Hepatocyte (in vitro differentiated cells): ENCODE data around the gene FGR. TPM values are rescaled to one million over a fixed set of nuclear protein-coding genes. Genes with fewer than 3 reads are reported as not detected.

Source experiments
- DNase-seq: peaks from one replicate; pipeline ENCODE4 v3.0.0-alpha.2; 2016; ENCODE audit warnings: low spot score
- H2AFZ ChIP-seq: fragments of 200-600 bp; sonication (generic); 2 replicates; pipeline ENCODE4 v1.6.0; 2016; ENCODE audit warnings: antibody characterized with exemption, mild to moderate bottlenecking
- H3K27ac ChIP-seq: fragments of 200-600 bp; sonication (generic); 2 replicates; pipeline ENCODE4 v1.5.1; 2016; ENCODE audit warnings: mild to moderate bottlenecking
- H3K27me3 ChIP-seq: fragments of 200-600 bp; sonication (generic); 2 replicates; pipeline ENCODE4 v1.6.1; 2016
- H3K36me3 ChIP-seq: fragments of 200-600 bp; sonication (generic); replicated peaks from 2 replicates; pipeline ENCODE4 v1.5.1; 2016; ENCODE audit warnings: low read depth; ENCODE audit not compliant: insufficient read depth
- H3K4me1 ChIP-seq: fragments of 200-600 bp; sonication (generic); 2 replicates; pipeline ENCODE4 v1.5.1; 2016; ENCODE audit warnings: mild to moderate bottlenecking, moderate library complexity; ENCODE audit not compliant: insufficient read depth
- H3K4me2 ChIP-seq: fragments of 200-600 bp; sonication (generic); 2 replicates; pipeline ENCODE4 v1.6.0; 2016
- H3K4me3 ChIP-seq: fragments of 200-600 bp; sonication (generic); 2 replicates; pipeline ENCODE4 v1.5.1; 2016; ENCODE audit warnings: mild to moderate bottlenecking
- H3K79me2 ChIP-seq: fragments of 200-600 bp; sonication (generic); 2 replicates; pipeline ENCODE4 v1.6.0; 2017; ENCODE audit warnings: mild to moderate bottlenecking
- H3K9me2 ChIP-seq: fragments of 200-600 bp; sonication (generic); replicated peaks from 2 replicates; pipeline ENCODE4 v1.6.0; 2017; ENCODE audit warnings: mild to moderate bottlenecking; ENCODE audit not compliant: insufficient read depth
- H3K9me3 ChIP-seq: fragments of 200-600 bp; sonication (generic); 2 replicates; pipeline ENCODE4 v1.5.1; 2016; ENCODE audit warnings: low read depth, mild to moderate bottlenecking
- H4K20me1 ChIP-seq: fragments of 200-600 bp; sonication (generic); 2 replicates; pipeline ENCODE4 v1.6.0; 2016; ENCODE audit warnings: mild to moderate bottlenecking; ENCODE audit not compliant: insufficient read depth, poor library complexity, severe bottlenecking
- CTCF ChIP-seq: fragments of 200-600 bp; sonication (generic); IDR thresholded peaks from 2 replicates; pipeline ENCODE4 v1.5.1; 2016; ENCODE audit warnings: antibody characterized with exemption, mild to moderate bottlenecking; ENCODE audit not compliant: poor library complexity
- EZH2 ChIP-seq: fragments of 200-600 bp; sonication (generic); IDR thresholded peaks from 2 replicates; pipeline ENCODE4 v1.6.1; 2016; ENCODE audit warnings: antibody characterized with exemption, mild to moderate bottlenecking, borderline replicate concordance
- EZH2phosphoT487 ChIP-seq: fragments of 200-600 bp; sonication (generic); IDR thresholded peaks from one replicate; pipeline ENCODE4 v1.6.1; 2018; ENCODE audit warnings: antibody characterized with exemption, mild to moderate bottlenecking, low read depth, moderate library complexity; ENCODE audit not compliant: unreplicated experiment, severe bottlenecking
- WGBS: methylation state at CpG from one replicate; pipeline ENCODE4 v1.1.6; 2016; ENCODE audit warnings: low lambda C conversion rate; ENCODE audit errors: missing lambda C conversion rate; 5-methylcytosine and 5-hydroxymethylcytosine counted together
- polyA plus RNA-seq: library from polyadenylated mRNA; unstranded; fragments of >200 nt; fragmentation: Nextera tagmentation; extraction: Ambion mirVana; gene quantifications from 2 replicates; pipeline ENCODE4 v1.2.1, GENCODE V29; 2016
- total RNA-seq: library from RNA; depleted of rRNA; stranded (reverse); fragments of >200 nt; gene quantifications from 2 replicates; pipeline ENCODE4 v1.2.3, GENCODE V29; 2014

FGR gene
- total and polyA plus RNA-seq, 2 experiments from 2014 or later = 0.28 to 0.73 TPM

- Histone ChIP-seq H3K9me2 (no peaks in the 10 kb centered on the region), H3K27ac (no peak overlapping the region), H4K20me1 (no peaks in the 10 kb centered on the region), H3K79me2 (no peaks in the 10 kb centered on the region), H3K27me3 (no peaks in the 10 kb centered on the region), H2AFZ (no peak overlapping the region), H3K9me3 (no peaks in the 10 kb centered on the region), H3K4me1 (peaks cover 9% of the 10 kb centered on the region), H3K4me2 (no peak overlapping the region), H3K4me3 (no peak overlapping the region), H3K36me3 (no peaks in the 10 kb centered on the region)
- TF ChIP-seq CTCF = no peak
- no peak for TF ChIP-seq EZH2phosphoT487
- no peak for TF ChIP-seq EZH2
- no peak for DNase-seq
- 90% methylated on average over 8 of the region's 8 CpGs for WGBS
These were observed 11.7 kb upstream of the FGR start for GRCh38 chr1:27646676-27647075.

- Histone ChIP-seq H3K36me3 (no peaks in the 10 kb centered on the region), H3K4me1 (no peaks in the 10 kb centered on the region), H4K20me1 (no peaks in the 10 kb centered on the region), H3K79me2 (no peaks in the 10 kb centered on the region), H2AFZ (no peak overlapping the region), H3K27me3 (no peaks in the 10 kb centered on the region), H3K4me2 (no peak overlapping the region), H3K9me3 (no peaks in the 10 kb centered on the region), H3K27ac (no peak overlapping the region), H3K4me3 (no peak overlapping the region), H3K9me2 (no peaks in the 10 kb centered on the region)
- WGBS = 93% methylated on average over 4 of the region's 4 CpGs
- DNase-seq = no peak
- TF ChIP-seq CTCF = no peak
- TF ChIP-seq EZH2phosphoT487 = no peak
- no peak for TF ChIP-seq EZH2
These were observed 10.1 kb upstream of the FGR start for GRCh38 chr1:27645071-27645415.

GRCh38 chr1:27644369-27645070, 9.5 kb upstream of the FGR start:
- no peaks in the 10 kb centered on the region for H4K20me1 ChIP-seq
- no peak for DNase-seq
- H3K27ac ChIP-seq = no peak overlapping the region
- H2AFZ ChIP-seq = no peak overlapping the region
- H3K9me2 ChIP-seq = no peaks in the 10 kb centered on the region
- no peaks in the 10 kb centered on the region for H3K9me3 ChIP-seq
- no peaks in the 10 kb centered on the region for H3K79me2 ChIP-seq
- no peak overlapping the region for H3K4me2 ChIP-seq
- TF ChIP-seq EZH2 (no peak), EZH2phosphoT487 (no peak), CTCF (no peak)
- H3K4me1 ChIP-seq = no peaks in the 10 kb centered on the region
- no peak overlapping the region for H3K4me3 ChIP-seq
- WGBS = 92% methylated on average over 5 of the region's 5 CpGs
- no peaks in the 10 kb centered on the region for H3K27me3 ChIP-seq
- H3K36me3 ChIP-seq = no peaks in the 10 kb centered on the region
